PFSK-1 (cell line): ENCODE data around the gene RSU1.

ENCODE experiments used
- POLR2AphosphoS5 ChIP-seq: IDR thresholded peaks from 2 replicates; pipeline ENCODE4 v1.6.1; 2012; ENCODE audit warnings: low read depth, mild to moderate bottlenecking, control low read depth, low read length, moderate library complexity
- REST ChIP-seq, 2 experiments: IDR thresholded peaks; 2 replicates each; pipeline versions ENCODE4 v1.6.1 to v1.8.0; 2011 to 2012; ENCODE audit warnings: low read depth in 2 of 2, low read length in 2 of 2, control low read depth in 1 of 2, inconsistent platforms in 1 of 2, mild to moderate bottlenecking in 1 of 2, moderate library complexity in 1 of 2; ENCODE audit not compliant: insufficient read depth in 1 of 2
- TAF1 ChIP-seq: IDR thresholded peaks from 2 replicates; pipeline ENCODE4 v1.6.1; 2012; ENCODE audit warnings: low read length, control low read depth, borderline replicate concordance; ENCODE audit not compliant: insufficient read depth

GRCh38 chr10:16713290-16713689 lies 103.9 kb downstream of the RSU1 start:
- TF ChIP-seq POLR2AphosphoS5 (no peak), TAF1 (no peak), REST (IDR thresholded peaks at IDR 0.05; ENCODE audit: insufficient read depth in 1 of 2, low read depth in 2 of 2, low read length in 2 of 2) (no peak)
